Measurements from ENCODE around the gene JAKMIP2. TPM values are rescaled to one million over a fixed set of nuclear protein-coding genes. Genes with fewer than 3 reads are reported as not detected.

The JAKMIP2 gene
- total RNA-seq, 1 donor from 2014 or later, result 6.0 TPM

- Mint-ChIP-seq H3K27me3 (peaks cover 3% of the 10 kb centered on the region), H3K4me1 (ENCODE audit: low read depth) (peaks cover 13% of the 10 kb centered on the region), H3K9me3 (ENCODE audit: low read depth) (no peaks in the 10 kb centered on the region), H3K27ac (no peak overlapping the region), H3K4me3 (ENCODE audit: low read depth) (no peak overlapping the region), H3K36me3 (ENCODE audit: insufficient read depth) (no peaks in the 10 kb centered on the region)
- peak; percentile 86 for TF ChIP-seq CTCF (IDR thresholded peaks at IDR 0.05; ENCODE audit: unreplicated experiment)
- peak; percentile 63 for DNase-seq (ENCODE audit: low spot score, unreplicated experiment)
Observed at GRCh38 chr5:147628058-147628895, 154.3 kb downstream of the JAKMIP2 start.

GRCh38 chr5:147626464-147626863 is 156.1 kb downstream of the JAKMIP2 start:
- no peak overlapping the region for H3K27ac Mint-ChIP-seq
- no peak overlapping the region for H3K4me3 Mint-ChIP-seq (ENCODE audit: low read depth)
- H3K9me3 Mint-ChIP-seq (ENCODE audit: low read depth), result peaks cover 4% of the 10 kb centered on the region
- peaks cover 10% of the 10 kb centered on the region for H3K4me1 Mint-ChIP-seq (ENCODE audit: low read depth)
- H3K27me3 Mint-ChIP-seq, result peaks cover 3% of the 10 kb centered on the region
- DNase-seq (ENCODE audit: low spot score, unreplicated experiment), result no peak
- H3K36me3 Mint-ChIP-seq (ENCODE audit: insufficient read depth), result no peaks in the 10 kb centered on the region
- no peak for TF ChIP-seq CTCF (IDR thresholded peaks at IDR 0.05; ENCODE audit: unreplicated experiment)

- TF ChIP-seq CTCF (IDR thresholded peaks at IDR 0.05; ENCODE audit: unreplicated experiment), result no peak
- no peak for DNase-seq (ENCODE audit: low spot score, unreplicated experiment)
- peaks cover 7% of the 10 kb centered on the region for H3K9me3 Mint-ChIP-seq (ENCODE audit: low read depth)
- peak overlapping the region; percentile 22 for H3K27ac Mint-ChIP-seq
- H3K27me3 Mint-ChIP-seq, result no peaks in the 10 kb centered on the region
- H3K4me1 Mint-ChIP-seq (ENCODE audit: low read depth), result peaks cover 26% of the 10 kb centered on the region
- H3K4me3 Mint-ChIP-seq (ENCODE audit: low read depth), result no peak overlapping the region
- H3K36me3 Mint-ChIP-seq (ENCODE audit: insufficient read depth), result peaks cover 2% of the 10 kb centered on the region
Observed at GRCh38 chr5:147621016-147621415, 161.5 kb downstream of the JAKMIP2 start.

GRCh38 chr5:147619281-147619878 is 163.1 kb downstream of the JAKMIP2 start:
- Mint-ChIP-seq H3K27ac (no peak overlapping the region), H3K27me3 (no peaks in the 10 kb centered on the region), H3K36me3 (ENCODE audit: insufficient read depth) (peaks cover 4% of the 10 kb centered on the region), H3K9me3 (ENCODE audit: low read depth) (peaks cover 9% of the 10 kb centered on the region), H3K4me3 (ENCODE audit: low read depth) (no peak overlapping the region), H3K4me1 (ENCODE audit: low read depth) (peaks cover 26% of the 10 kb centered on the region)
- TF ChIP-seq CTCF (IDR thresholded peaks at IDR 0.05; ENCODE audit: unreplicated experiment), result no peak
- no peak for DNase-seq (ENCODE audit: low spot score, unreplicated experiment)

GRCh38 chr5:147617711-147618350 is 164.7 kb downstream of the JAKMIP2 start:
- Mint-ChIP-seq H3K36me3 (ENCODE audit: insufficient read depth) (peaks cover 4% of the 10 kb centered on the region), H3K27me3 (no peaks in the 10 kb centered on the region), H3K4me1 (ENCODE audit: low read depth) (peaks cover 26% of the 10 kb centered on the region), H3K4me3 (ENCODE audit: low read depth) (no peak overlapping the region), H3K9me3 (ENCODE audit: low read depth) (peaks cover 9% of the 10 kb centered on the region), H3K27ac (no peak overlapping the region)
- DNase-seq (ENCODE audit: low spot score, unreplicated experiment), result no peak
- no peak for TF ChIP-seq CTCF (IDR thresholded peaks at IDR 0.05; ENCODE audit: unreplicated experiment)

Data from progenitor cell of endocrine pancreas (in vitro differentiated cells).